ENCODE measurements around the gene FBN1. TPM values are rescaled to one million over a fixed set of nuclear protein-coding genes. Genes with fewer than 3 reads are reported as not detected.

The FBN1 gene
- total RNA-seq: 10 to 100 TPM in 3 of 6 donors, 1 to 10 TPM in 3; 2.4 to 35.2 (median 14.1) TPM
- polyA plus RNA-seq: 1 to 10 TPM; 1.5 to 1.9 TPM

GRCh38 chr15:48645558-48646330 lies at the start of gene FBN1:
FBN1 (minus strand) TSS chr15:48645709; CDS start chr15:48644769, 940 bp downstream.
- H3K9me3 ChIP-seq: no peaks in the 10 kb centered on the region
- ATAC-seq (peak; percentile 48 to 79 (median 78)), FAIRE-seq (no peak), DNase-seq (peak in 5 of 6 donors; percentile 15 to 65 (median 28))
- no peak for TF ChIP-seq CTCF (IDR thresholded peaks at IDR 0.05)
- peaks cover 0 to 5% (median 0%) of the 10 kb centered on the region in 4 donors for H3K27me3 ChIP-seq
- H3K4me3 ChIP-seq: peak within 1 kb of the TSS; percentile 28 to 55 (median 42)
- H3K36me3 ChIP-seq: no peaks in the 10 kb centered on the region
- intact Hi-C loops (cut with DNase I): no loop called here
- H3K4me1 ChIP-seq: peaks cover 0 to 7% (median 0%) of the 10 kb centered on the region in 3 donors
- H3K27ac ChIP-seq: peak within 1 kb of the TSS in 3 of 4 donors; percentile 28 to 51 (median 33)
- WGBS, 2 donors: 2 to 3% methylated on average over 54 to 66 of the region's 66 CpGs

GRCh38 chr15:48693484-48693883 lies 48.0 kb upstream of the FBN1 start:
- FAIRE-seq (no peak), ATAC-seq (no peak), DNase-seq (no peak)
- intact Hi-C loops (cut with DNase I): no loop called here
- H3K9me3 ChIP-seq: no peaks in the 10 kb centered on the region
- no peak overlapping the region for H3K4me3 ChIP-seq
- H3K27ac ChIP-seq: no peak overlapping the region
- H3K27me3 ChIP-seq: no peaks in the 10 kb centered on the region
- H3K4me1 ChIP-seq: no peaks in the 10 kb centered on the region
- TF ChIP-seq CTCF (IDR thresholded peaks at IDR 0.05): no peak
- no peaks in the 10 kb centered on the region for H3K36me3 ChIP-seq

GRCh38 chr15:48688493-48688892 lies 43.0 kb upstream of the FBN1 start:
- no peak for FAIRE-seq
- no peak for ATAC-seq
- Histone ChIP-seq H3K36me3 (no peaks in the 10 kb centered on the region), H3K27ac (no peak overlapping the region), H3K27me3 (no peaks in the 10 kb centered on the region), H3K4me1 (no peaks in the 10 kb centered on the region), H3K9me3 (no peaks in the 10 kb centered on the region), H3K4me3 (no peak overlapping the region)
- no peak for TF ChIP-seq CTCF (IDR thresholded peaks at IDR 0.05)
- DNase-seq: no peak
- intact Hi-C loops (cut with DNase I): no loop called here
- WGBS, 2 donors: 38 to 48% methylated on average over 2 of the region's 2 CpGs

GRCh38 chr15:48683991-48684765 lies 38.7 kb upstream of the FBN1 start:
- H3K4me1 ChIP-seq: no peaks in the 10 kb centered on the region
- H3K9me3 ChIP-seq: no peaks in the 10 kb centered on the region
- intact Hi-C loops (cut with DNase I): no loop called here
- WGBS, 2 donors: 91 to 96% methylated on average over 4 of the region's 4 CpGs
- no peak for TF ChIP-seq CTCF (IDR thresholded peaks at IDR 0.05)
- DNase-seq (peak in 1 of 6 donors; percentile 13), FAIRE-seq (no peak), ATAC-seq (no peak)
- H3K36me3 ChIP-seq: no peaks in the 10 kb centered on the region
- H3K4me3 ChIP-seq: no peak overlapping the region
- H3K27ac ChIP-seq: no peak overlapping the region
- no peaks in the 10 kb centered on the region for H3K27me3 ChIP-seq

Data from pancreas (tissue), 10 donors.